Measurements from ENCODE around the gene MAMDC4.

MAMDC4 gene

GRCh38 chr9:136896027-136896426 is 43.9 kb downstream of the MAMDC4 start:
- no peak for DNase-seq

- DNase-seq: no peak
Measured at GRCh38 chr9:136898483-136899100, 46.4 kb downstream of the MAMDC4 start.

GRCh38 chr9:136899196-136899595 is 47.0 kb downstream of the MAMDC4 start:
- no peak for DNase-seq

GRCh38 chr9:136900556-136900955 is 48.4 kb downstream of the MAMDC4 start:
- no peak for DNase-seq

GRCh38 chr9:136900988-136901515 is 48.9 kb downstream of the MAMDC4 start:
- no peak for DNase-seq

GRCh38 chr9:136901516-136902258 is 49.5 kb downstream of the MAMDC4 start:
- peak; percentile 94 for DNase-seq

- no peak for DNase-seq
Measured at GRCh38 chr9:136902259-136902821, 50.2 kb downstream of the MAMDC4 start.

- DNase-seq: no peak
Measured at GRCh38 chr9:136903041-136903554, 51.0 kb downstream of the MAMDC4 start.

- DNase-seq: no peak
Measured at GRCh38 chr9:136906266-136906665, 54.1 kb downstream of the MAMDC4 start.

GRCh38 chr9:136907011-136907914 is 55.1 kb downstream of the MAMDC4 start:
- no peak for DNase-seq
